Measurements from ENCODE around the gene PAPLN. TPM values are rescaled to one million over a fixed set of nuclear protein-coding genes. Genes with fewer than 3 reads are reported as not detected.

PAPLN gene
- total RNA-seq, 1 experiment from 2014 or later = not detected

- Histone ChIP-seq H3K4me3 (no peak overlapping the region), H4K20me1 (ENCODE audit: insufficient read depth) (no peaks in the 10 kb centered on the region), H3K9me2 (ENCODE audit: insufficient read depth) (no peaks in the 10 kb centered on the region), H3K4me1 (replicated peaks; ENCODE audit: insufficient read depth) (peaks cover 8% of the 10 kb centered on the region; the same call in 1 of the 2 replicates), H3F3A (ENCODE audit: insufficient read depth, low read depth) (peaks cover 5% of the 10 kb centered on the region; the same call in 1 of the 2 replicates), H3K27ac (no peak overlapping the region), H3K27me3 (ENCODE audit: insufficient read depth, low read depth) (no peaks in the 10 kb centered on the region), H2AFZ (no peak overlapping the region), H3K4me2 (no peak overlapping the region), H3K36me3 (ENCODE audit: low read depth) (no peaks in the 10 kb centered on the region), H3K79me2 (ENCODE audit: low read depth) (no peaks in the 10 kb centered on the region), H3K9me3 (ENCODE audit: insufficient read depth, low read depth) (no peaks in the 10 kb centered on the region)
- CTCF ChIA-PET = no interaction called here
- intact Hi-C loops (cut with micrococcal nuclease; ENCODE audit: unreplicated experiment) = no loop called here
- POLR2A ChIA-PET (ENCODE audit: unreplicated experiment) = no interaction called here
- DNase-seq = no peak
- no TSS peak for BruUV-seq (replicated peaks)
- TF ChIP-seq EZH2 (IDR thresholded peaks at IDR 0.05; ENCODE audit: low read depth) (no peak), CTCF (conservative IDR thresholded peaks at IDR 0.05) (no peak)
Measured at GRCh38 chr14:73313151-73313550, 75.8 kb downstream of the PAPLN start.

- CTCF ChIA-PET = interaction anchor here (0.6 kb wide), 1 partner anchor 64 kb away, joined by 3 read pairs; no protein-coding TSS in a partner anchor
- H3K36me3 ChIP-seq (ENCODE audit: low read depth) = no peaks in the 10 kb centered on the region
Measured at GRCh38 chr14:73323896-73324399, 86.6 kb downstream of the PAPLN start.

More at GRCh38 chr14:73323896-73324399, 86.6 kb downstream of the PAPLN start:
- Histone ChIP-seq H4K20me1 (ENCODE audit: insufficient read depth) (no peaks in the 10 kb centered on the region), H3K27me3 (ENCODE audit: insufficient read depth, low read depth) (no peaks in the 10 kb centered on the region), H3K4me3 (no peak overlapping the region), H3K9me2 (ENCODE audit: insufficient read depth) (no peaks in the 10 kb centered on the region), H3K4me1 (replicated peaks; ENCODE audit: insufficient read depth) (no peaks in the 10 kb centered on the region), H3K27ac (no peak overlapping the region), H2AFZ (no peak overlapping the region), H3K9me3 (ENCODE audit: insufficient read depth, low read depth) (no peaks in the 10 kb centered on the region; the same call in 1 of the 2 replicates), H3F3A (ENCODE audit: insufficient read depth, low read depth) (no peaks in the 10 kb centered on the region), H3K79me2 (ENCODE audit: low read depth) (no peaks in the 10 kb centered on the region), H3K4me2 (no peak overlapping the region)
- TF ChIP-seq CTCF (conservative IDR thresholded peaks at IDR 0.05) = no peak
- TF ChIP-seq EZH2 (IDR thresholded peaks at IDR 0.05; ENCODE audit: low read depth) = no peak
- BruUV-seq (replicated peaks) = no TSS peak
- POLR2A ChIA-PET (ENCODE audit: unreplicated experiment) = interaction anchor here (0.5 kb wide), 1 partner anchor 121 kb away, joined by 12 read pairs; no protein-coding TSS in a partner anchor
- intact Hi-C loops (cut with micrococcal nuclease; ENCODE audit: unreplicated experiment) = no loop called here
- no peak for DNase-seq

Other genes starting within 250 kb of the PAPLN start
- 8.8 and 9.0 TPM in 2 replicates for gene ZFYVE1, start 210.4 kb upstream of the PAPLN start, total RNA-seq (2021)
- 59.2 and 68.9 TPM in 2 replicates for gene RBM25, start 179.0 kb upstream of the PAPLN start, total RNA-seq (2021)
- 33.5 and 44.0 TPM in 2 replicates for gene PSEN1, start 101.0 kb upstream of the PAPLN start, total RNA-seq (2021)
- 59.2 and 64.5 TPM in 2 replicates for gene NUMB, start 221.0 kb downstream of the PAPLN start, total RNA-seq (2021)

All from PC-9 (cell line).